NOMO-1 treated with dmso at 0.1 percent for 144 hours (cell line): ENCODE results near the gene CHN2.

ENCODE experiments used
- DNase-seq: peaks from one replicate; lab custom pipeline; 2025; ENCODE audit not compliant: unreplicated experiment; lab: John Stamatoyannopoulos, UW

CHN2 gene

DNA sequence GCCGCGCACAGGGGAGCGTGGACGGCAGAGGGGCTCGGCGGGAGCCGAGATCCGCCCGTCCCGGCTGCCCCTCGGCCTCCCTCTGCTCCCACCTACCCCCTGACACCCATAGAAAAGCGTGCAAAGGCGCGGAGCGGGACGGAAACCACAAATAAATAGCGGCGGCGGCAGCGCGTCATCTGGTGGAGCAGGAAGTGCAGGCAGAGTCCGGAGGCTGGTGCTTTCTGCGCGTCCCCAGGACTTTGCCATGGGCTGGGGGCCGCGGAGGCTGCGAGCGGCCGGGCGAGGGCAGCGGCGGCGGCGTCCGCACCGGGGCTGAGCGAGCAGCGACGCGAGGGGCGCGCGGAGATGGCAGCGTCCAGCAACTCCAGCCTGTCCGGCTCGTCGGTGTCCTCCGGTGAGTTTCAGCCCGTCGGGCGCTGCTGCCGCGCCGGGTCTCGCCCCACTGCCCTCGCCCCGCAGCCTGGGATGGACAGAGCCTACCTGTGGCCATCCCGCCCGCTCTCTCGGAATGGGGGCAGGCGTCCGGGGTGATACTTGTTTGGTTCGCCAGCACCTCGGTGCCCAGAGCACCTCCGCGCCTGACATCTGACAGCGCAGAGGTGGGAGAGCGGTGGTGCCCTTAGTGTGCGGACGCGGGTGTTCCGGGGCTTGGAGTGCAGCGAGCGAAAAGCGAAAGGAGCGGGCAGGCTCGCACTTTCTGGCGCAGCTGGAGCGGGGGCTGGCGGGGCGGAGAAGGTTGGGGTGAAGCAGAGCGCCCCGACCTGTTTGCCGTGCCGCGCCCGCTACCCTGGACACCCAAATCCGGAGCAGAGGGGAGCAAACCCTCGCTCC, at the start of gene CHN2:
Gene CHN2 (plus strand): TSS at position 182 of the 834 bp plus-strand sequence.
- DNase-seq = peak; percentile 37

DNA sequence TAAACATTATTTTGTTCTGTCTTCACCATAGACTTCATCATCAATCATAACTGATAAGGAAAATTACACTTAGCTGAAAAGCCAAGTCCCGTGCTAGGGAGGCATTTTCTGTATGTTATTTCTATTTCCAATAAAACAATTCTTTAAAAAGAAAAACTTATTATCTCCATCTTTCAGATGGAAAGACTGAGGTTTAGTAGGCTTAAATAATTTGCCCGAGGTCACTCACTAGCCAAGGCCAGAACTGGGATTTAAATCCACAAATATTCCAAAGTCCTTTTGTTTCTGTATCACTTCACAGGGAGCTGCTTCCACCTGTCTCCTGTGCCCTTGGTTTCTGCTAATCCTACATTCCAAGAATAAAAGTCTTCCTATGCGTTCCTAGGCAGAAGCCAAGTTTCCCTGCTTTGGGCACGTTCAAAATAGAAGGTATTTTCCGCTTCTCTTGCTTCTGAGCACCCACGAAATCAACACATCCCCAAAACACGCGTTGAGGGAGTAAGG, 49.0 kb upstream of the CHN2 start:
- DNase-seq = no peak

DNA sequence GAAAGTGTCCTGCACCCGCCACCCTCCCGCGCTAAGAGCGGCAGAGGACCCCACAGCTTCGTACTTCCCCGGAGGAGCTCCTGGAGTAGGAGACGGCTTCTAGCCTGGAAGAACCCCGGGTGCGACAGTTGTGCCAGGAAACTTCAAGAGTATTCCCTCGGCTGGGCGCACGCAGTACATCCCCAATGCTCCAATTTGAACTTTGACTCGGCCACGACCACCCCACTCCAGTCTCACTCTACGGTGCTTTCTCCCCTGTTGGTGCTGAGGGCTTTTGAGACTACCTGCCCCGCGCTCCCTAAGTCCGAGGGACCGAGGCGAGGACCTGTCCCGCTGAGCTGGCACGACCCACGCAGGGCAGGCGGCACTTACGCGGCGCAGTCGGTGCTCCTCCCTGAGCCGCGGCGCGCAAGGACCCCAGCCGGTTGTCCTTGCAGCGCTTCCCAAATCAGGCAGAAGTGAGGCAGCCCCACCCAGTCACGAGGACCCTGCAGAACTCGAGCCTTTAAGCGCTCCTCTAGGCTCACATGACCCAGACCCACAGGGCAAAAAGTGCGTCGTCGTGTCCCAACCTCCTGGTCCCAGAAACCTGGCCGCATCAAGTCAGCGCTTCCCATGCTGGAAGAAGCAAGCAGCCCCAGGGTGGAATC, 48.4 kb upstream of the CHN2 start, which contains the start of gene CPVL:
Gene CPVL (minus strand): TSS at position 481 of the 650 bp plus-strand sequence. CDS start 25,476 bp downstream, outside the sequence.
- peak; percentile 72 for DNase-seq

DNA sequence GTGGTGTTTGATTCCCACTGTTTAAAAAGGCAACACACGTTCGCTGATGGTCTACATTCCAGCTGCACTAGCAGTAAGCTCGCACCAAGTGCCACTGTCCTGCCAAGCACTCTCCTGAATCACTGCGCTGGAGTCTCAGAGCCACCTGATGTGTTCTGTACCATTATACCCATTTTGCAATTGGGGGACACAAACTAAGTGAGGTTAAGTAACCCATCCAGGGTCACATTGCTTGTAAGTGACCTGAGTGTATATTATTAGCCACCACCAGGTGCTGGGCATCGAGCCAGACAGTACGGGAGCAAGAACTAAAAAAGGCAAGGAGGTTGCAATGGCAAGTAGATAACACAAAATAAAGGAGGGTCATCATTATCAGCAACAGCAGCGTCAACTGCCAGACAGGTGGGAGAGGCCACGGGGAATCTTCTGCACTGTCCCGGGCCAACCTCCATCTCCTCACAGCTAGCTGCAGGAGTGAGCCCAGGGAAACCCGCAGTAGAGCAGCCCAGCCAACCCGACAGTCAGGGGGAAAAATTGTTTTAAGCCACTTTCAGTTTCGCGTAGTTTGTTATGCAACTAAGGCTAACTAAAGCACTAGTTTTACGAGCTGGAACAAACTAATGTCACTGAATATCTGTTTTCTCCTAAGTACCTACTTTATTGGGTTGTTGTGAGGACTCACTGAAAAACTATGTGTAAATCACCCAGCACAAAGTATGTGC, 47.5 kb upstream of the CHN2 start:
- DNase-seq = peak; percentile 51

DNA sequence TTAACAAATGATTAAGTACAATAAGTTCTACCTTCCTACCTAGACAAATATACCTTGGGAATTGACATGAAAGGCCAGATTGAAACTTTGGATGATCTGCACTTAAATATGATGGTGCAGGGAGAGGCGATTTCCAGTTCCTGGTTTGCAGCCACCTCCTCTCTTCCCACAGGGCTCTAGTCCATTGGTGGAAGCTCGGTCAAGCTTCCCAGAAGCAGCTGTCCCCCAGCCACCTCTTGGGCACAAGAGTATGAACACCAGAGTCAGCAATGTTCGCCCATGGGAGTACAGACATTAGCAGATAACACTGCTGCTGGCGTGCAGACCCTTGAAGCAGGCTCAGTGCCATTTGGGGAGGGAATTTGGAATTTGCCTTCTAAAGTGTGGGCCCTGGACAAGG, 46.8 kb upstream of the CHN2 start:
- no peak for DNase-seq

DNA sequence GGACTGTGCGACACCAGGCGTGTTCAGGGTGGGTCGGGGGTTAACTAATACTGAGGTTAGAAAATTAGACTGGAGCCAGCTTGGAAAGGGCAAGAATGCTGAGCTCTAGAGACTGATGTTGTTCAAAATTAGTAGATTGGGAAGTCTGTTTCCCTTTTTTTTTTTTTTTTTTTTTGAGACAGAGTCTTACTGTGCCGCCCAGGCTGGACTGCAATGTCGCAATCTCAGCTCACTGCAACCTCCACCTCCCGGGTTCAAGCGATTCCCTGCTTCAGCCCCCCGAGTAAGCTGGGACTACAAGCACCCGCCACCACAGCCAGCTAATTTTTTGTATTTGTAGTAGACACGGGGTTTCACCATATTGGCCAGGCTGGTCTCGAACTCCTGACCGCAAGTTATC, 45.5 kb upstream of the CHN2 start:
- DNase-seq = no peak

DNA sequence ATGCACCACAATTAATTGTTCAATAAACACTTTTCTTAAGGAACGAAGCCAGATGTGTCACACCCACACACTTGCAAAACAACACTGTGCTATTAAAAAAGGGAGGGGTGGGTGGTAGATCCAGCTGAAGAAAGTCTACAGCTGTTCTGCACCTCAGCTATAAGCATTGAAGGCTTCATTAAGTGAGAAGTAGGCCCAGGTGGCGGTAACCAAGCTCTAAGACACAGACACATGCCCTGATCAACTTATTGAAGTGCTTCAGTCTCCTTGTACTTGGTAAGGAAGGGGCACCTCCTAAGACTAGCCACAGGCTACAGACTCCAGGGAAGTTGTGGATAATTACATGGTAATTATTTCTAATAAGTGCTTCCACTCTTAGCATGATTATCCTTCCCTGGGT, 43.7 kb upstream of the CHN2 start:
- no peak for DNase-seq

DNA sequence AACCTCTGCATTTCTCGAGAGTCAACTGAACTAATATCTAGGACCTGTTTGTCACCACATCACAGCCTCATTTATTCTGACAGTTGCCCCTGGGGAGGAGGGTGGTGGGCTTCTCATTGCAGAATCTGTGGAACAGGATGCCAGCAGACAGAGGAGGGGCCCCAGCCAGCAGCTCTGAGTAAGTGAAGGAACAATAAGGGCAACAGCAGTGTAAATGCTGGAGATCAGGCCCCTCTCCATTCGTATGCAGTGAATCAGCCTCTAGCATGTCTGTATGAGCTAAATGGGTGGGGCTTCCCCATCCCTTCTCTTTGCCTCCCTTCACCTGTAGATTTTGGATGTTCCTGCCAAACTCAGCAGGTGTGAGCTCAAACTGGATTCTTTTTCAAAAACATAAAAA, 40.5 kb upstream of the CHN2 start:
- no peak for DNase-seq

DNA sequence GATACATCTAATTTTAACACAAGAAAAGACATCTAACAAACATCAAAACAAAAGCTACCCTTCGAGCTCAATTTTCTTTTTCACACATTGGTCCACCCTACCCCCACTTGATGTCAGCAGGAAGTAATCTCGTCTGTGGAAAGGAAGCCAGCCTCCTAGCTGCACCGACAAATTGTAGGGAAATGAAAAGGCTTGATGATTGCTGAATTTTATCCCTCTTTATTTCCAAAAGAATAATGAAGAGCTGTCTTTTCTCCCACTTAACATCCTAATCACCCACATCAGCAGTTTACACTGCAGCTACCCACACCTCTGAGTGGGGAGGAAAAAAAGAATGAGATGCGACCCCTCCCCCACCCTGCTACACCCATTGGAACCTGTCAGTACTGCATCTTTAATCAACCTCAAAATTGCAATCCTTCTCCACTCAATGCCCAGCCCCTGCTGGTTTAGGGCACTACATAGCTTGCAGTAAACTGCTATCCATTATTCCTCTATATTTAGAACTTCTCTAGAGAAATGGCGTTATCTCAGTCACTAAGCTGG, 37.6 kb upstream of the CHN2 start:
- DNase-seq = no peak

DNA sequence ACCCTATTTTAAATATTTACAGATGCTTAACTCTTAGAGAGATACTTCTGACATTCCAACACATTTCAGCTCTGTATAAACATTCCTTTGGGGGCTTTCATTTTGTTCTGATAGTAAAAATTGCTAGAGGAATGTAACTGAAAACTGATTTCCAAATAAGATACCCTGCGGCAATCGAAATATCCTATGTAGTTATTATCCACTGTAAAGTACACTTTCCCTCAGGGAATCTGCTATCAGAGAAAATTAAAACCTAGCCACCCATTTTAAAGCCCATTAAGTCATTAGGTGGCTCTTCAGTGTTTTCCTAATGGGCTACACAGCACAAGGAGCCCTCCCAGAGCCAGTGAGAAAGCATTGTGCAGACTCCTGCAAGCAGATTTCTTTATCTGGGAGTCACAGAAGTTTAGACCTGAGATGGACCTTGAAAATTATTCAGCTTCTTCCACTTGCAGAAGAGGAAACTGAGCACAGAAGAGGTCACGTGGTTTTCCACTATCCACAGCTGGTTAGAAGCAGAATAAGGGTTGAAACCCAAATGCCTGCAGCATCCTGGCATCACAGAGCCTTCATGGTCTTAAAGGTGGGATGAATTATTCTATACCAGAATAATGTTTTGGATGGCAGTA, 35.7 kb upstream of the CHN2 start:
- no peak for DNase-seq

DNA sequence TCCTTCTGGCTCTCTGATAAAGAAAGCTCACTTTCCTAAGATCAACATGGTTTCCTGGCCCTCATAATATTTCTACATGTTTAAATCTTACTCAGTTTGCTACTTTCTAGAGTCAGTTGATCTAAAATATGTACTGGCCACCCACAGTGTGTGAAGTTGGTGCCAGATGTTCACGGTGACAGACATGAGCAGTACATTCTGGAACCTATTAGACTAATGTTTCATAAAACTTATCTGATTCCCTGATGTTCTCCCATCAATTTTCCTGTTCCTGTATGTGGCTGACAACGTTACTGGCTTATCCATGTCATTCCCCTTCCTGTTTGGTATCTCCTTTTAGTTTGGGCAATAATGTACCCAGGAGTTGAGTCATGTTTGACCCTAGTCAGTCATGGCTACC, 34.5 kb upstream of the CHN2 start:
- no peak for DNase-seq

DNA sequence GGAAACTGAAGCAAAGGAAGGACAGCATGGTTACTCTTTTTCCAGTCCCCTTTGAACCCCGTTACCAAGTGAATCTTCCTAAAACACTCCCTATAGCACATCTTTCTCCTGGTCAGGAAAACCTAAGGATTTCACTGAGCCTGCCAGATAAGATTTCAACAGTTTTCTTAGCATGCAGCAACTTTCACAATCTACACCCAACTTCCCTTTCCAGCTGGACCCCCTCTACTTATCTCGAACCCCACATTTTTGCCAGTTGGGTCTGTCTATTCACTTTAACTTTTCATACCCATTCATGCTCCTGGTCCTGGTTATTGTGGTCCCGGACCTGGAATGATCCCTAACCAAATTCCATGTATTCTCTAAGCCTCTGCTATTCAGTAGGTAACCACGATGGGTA, 33.3 kb upstream of the CHN2 start:
- no peak for DNase-seq

DNA sequence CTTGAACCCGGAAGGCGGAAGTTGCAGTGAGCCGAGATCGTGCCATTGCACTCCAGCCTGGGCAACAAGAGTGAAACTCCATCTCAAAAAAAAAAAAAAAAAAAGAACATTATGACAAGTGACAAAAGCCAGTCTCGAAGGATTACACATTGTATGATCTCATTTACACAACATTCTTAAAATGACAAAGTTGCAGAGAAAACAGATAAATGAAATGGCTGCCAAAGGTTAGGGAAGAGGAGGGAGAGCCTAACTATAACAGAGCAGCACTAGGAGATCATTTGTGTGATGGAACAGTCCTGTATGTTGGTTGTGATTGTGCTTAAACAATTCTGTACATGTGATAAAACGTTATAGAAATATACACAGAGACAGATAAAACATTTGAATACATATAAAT, 32.0 kb upstream of the CHN2 start:
- no peak for DNase-seq

DNA sequence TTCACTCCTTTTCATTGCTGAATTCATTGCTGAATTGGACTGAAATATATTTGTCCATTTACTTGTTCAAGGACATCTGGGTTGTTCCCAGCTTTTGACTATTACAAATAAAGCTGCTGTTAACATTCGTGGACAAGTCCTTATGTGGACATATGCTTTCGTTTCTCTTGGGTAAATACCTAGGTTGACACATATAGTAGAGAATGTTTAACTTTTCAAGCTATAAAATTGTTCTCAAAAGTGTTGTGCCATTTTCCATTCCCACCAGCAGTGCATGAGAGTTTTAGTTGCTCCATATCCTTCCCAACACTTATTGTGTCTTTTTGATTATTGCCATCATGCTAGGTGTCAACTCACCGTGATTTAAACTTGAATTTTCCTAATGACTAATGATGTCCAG, 30.7 kb upstream of the CHN2 start:
- no peak for DNase-seq

DNA sequence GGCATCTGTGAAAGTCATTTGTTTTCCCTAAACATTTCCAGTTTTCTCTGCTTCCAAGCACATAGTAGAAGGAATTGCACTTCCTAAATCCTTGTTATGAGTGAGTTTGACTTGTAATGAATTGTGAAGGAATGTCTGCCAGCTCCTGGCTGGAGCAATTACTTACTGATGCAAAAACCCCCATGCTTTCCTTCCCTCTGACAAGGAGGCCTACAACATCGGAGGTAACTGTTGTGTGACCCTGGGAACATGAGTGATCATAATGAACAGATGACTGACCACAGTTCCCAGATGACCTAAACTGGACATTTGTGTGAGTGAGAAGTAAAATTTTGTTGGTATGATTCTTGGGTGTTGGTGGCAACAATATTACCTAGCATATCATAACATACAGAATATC, 26.9 kb upstream of the CHN2 start:
- DNase-seq = no peak

DNA sequence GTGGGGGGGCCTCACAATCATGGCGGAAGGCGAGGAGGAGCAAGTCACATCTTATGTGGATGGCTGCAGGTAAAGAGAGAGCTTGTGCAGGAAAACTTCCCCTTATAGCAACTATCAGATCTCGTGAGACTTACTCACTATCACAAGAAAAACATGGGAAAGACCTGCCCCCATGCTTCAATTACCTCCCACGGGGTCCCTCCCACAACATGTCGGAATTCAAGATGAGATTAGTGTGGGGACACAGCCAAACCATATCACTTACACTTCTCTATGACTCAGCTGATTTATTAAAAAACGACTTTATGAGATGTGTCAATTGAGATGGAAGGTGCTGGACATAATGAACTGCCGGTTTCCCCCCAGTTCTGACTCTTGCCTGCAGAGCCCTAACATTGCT, 23.8 kb upstream of the CHN2 start:
- no peak for DNase-seq

DNA sequence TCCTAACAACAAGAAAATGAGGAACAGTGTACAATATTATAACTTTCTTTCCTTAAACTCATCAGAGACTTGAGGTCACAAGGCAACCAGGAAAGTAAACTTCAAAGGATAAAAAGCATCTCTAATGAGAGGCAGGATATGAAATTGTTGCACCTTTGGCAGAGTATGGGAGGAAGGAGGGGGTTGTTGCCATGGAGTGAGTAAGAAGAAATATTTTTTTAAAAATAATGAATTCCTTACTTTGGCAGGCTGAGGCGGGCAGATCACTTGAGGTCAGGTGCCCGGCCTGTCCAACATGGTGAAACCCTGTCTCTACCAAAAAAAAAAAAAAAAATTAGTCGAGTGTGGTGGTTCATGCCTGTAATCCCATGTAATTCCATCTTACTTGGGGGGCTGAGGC, 21.1 kb upstream of the CHN2 start:
- no peak for DNase-seq

DNA sequence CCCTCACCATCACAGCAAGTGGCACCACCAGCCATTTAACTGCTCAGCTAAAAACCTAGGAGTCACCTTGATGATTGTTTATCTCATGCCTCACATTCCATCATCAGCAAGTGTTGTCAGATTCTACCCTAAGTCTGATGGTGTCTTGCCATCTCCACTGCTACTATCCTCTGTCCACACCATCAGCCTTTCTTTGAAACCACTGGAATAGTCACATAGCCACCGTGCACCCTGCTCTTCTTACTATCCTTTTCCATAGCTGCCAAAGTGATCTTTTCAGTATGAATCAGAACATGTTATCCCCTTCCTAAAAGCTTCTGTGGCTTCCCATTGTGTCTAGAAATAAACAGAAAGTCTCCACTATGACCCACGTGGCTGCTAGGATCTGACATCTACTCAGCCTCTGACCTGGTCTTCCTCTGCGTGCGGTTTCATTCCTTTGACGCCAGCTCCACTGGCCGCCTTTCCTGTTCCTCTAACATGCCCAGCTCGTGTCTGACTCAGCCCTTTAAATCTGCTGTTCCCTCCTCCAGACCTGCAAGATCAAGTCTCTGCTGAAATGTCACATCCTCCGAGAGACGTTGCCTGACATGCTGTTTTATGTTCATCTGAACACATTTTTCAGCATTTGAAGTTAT, 16.5 kb upstream of the CHN2 start:
- peak; percentile 75 for DNase-seq

DNA sequence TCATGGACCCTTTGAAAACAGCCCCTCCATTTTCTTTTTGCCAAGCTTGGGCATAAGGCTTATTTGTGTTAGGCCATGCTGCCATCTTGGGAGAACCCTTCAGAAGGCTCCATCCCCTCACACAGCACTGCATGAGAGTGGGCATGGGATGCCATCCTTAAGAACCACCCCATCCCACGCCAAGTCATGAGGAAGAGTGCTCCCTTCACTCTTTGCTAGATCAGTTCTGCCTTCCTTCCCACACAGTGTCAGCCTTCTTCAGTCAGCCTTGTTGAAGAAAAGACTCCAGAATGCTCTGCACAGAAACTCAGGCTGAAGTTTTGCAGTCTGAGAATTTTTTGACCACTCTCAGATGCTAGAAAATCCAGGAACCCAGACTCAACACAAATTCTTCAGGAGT, 15.5 kb upstream of the CHN2 start:
- DNase-seq = no peak

DNA sequence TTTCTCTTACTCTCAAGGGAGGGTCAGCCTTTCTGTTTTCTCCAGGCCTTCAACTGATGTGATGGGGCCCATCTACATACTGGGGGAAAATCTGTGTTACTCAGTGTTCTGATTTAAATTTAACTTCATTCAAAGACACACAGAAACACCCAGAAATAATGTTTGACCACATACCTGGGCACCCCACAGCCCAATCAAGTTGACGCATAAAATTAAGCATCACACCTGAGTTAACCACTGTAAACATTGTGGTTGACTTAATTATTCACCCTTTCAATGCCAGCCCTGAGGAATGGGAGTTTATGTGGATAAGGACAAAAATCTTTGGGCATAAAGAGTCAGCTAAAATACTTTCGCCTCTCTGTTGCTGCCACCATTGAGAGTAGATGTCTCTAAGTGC, 10.0 kb upstream of the CHN2 start:
- DNase-seq = no peak

DNA sequence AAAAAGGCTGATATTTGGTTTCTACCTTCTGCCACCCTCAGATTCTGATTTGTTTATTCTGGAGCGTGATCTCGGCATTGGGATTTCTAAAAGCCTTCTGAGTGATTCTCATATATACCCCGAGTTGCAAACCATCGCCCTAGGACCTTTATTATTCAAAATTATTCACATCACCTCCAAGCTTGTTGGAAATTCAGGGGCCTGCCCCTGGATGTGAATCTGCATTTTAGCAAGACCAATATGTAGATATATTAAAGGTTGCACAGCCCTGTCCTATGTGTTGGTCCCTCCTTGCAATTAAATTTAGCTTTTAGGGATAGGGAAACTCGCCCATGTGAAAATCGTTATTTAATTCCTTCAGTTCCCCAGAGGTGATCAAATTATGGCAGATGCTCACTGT, 9.0 kb upstream of the CHN2 start:
- no peak for DNase-seq
